K562 (cell line): Measurements from ENCODE around the gene EPHA2. TPM values are rescaled to one million over a fixed set of nuclear protein-coding genes. Genes with fewer than 3 reads are reported as not detected.

Experiments used
- ATAC-seq: fragments of 200-7000 bp; cut with Tn5 transposase; 3 replicates; pipeline ENCODE4 v1.9.1; 2020; ENCODE audit warnings: moderate library complexity
- BruUV-seq: library from RNA; stranded (reverse); fragments of 400-500 nt; replicated peaks from 2 replicates; lab custom pipeline; 2021; lab: Mats Ljungman, UMichigan
- CTCF ChIA-PET: fragments of 300-600 bp; formaldehyde crosslinking; extraction: SDS; loops from one replicate; lab custom pipeline; 2021; ENCODE audit warnings: low intra/inter-chr PET ratio; lab: Yijun Ruan, JAX
- POLR2A ChIA-PET: fragments of 300-600, 350-650 bp; sonication (Branson Sonifier 250); formaldehyde crosslinking; extraction: SDS; loops from one replicate; lab custom pipeline; 2021; ENCODE audit warnings: antibody characterized with exemption, inconsistent platforms; lab: Yijun Ruan, JAX
- DNase-seq, 4 experiments: peaks; one replicate each; pipeline versions ENCODE4 v3.0.0 to v3.0.0-alpha.2; 2011 to 2018; ENCODE audit warnings: low spot score in 3 of 4, mixed read lengths in 3 of 4; ENCODE audit errors: extremely low read depth in 1 of 4
- FAIRE-seq: peaks from 2 replicates; lab custom pipeline; 2011; peaks lifted over from hg19 to GRCh38; lab: Jason Lieb, UNC
- H2AFZ ChIP-seq: 2 replicates; pipeline ENCODE4 v1.6.0; 2011; ENCODE audit warnings: low read depth, low read length, control low read depth, inconsistent platforms
- H3K27ac ChIP-seq: fragments of 200-600 bp; 3 replicates; pipeline ENCODE4 v1.8.0; 2011; ENCODE audit warnings: low read depth, mild to moderate bottlenecking, control low read depth, inconsistent platforms, low read length, moderate library complexity, mixed read lengths; ENCODE audit errors: extremely low read depth
- H3K27me3 ChIP-seq, 2 experiments: fragments of 300-600 bp in 1 of 2; 2 replicates in 1 of 2; 3 replicates in 1 of 2; pipeline versions ENCODE4 v1.6.0 to v1.8.0; 2011; ENCODE audit warnings: inconsistent platforms in 2 of 2, low read length in 2 of 2, mild to moderate bottlenecking in 1 of 2, mixed read lengths in 1 of 2, moderate library complexity in 1 of 2; ENCODE audit not compliant: control insufficient read depth in 2 of 2, insufficient read depth in 2 of 2
- H3K36me3 ChIP-seq: fragments of 300-600 bp; 3 replicates; pipeline ENCODE4 v1.8.0; 2011; ENCODE audit warnings: mild to moderate bottlenecking, low read length, inconsistent platforms; ENCODE audit not compliant: control insufficient read depth, insufficient read depth
- H3K4me1 ChIP-seq, 2 experiments: fragments of 200-600 bp in 1 of 2; replicated peaks in 1 of 2; 2 replicates in 1 of 2; 3 replicates in 1 of 2; pipeline versions ENCODE4 v1.5.1 to v1.8.0; 2011; ENCODE audit warnings: inconsistent platforms in 2 of 2, low read length in 2 of 2, mild to moderate bottlenecking in 1 of 2, mixed read lengths in 1 of 2, moderate library complexity in 1 of 2; ENCODE audit not compliant: control insufficient read depth in 2 of 2, insufficient read depth in 2 of 2
- H3K4me2 ChIP-seq: 2 replicates; pipeline ENCODE4 v1.6.1; 2011; ENCODE audit warnings: low read length, control low read depth, inconsistent platforms, mixed read lengths; ENCODE audit not compliant: insufficient read depth
- H3K4me3 ChIP-seq: fragments of 200-600 bp; sonication (generic), shearing (Covaris generic); 2 replicates; pipeline ENCODE4 v1.5.1; 2016; ENCODE audit warnings: control low read depth, inconsistent platforms
- H3K79me2 ChIP-seq: fragments of 200-600 bp; 3 replicates; pipeline ENCODE4 v1.8.0; 2011; ENCODE audit warnings: low read length, inconsistent platforms; ENCODE audit not compliant: control insufficient read depth, insufficient read depth
- H3K9ac ChIP-seq, 2 experiments: 2 replicates each; pipeline versions ENCODE4 v1.6.0 to v1.6.1; 2011; ENCODE audit warnings: low read depth in 2 of 2, low read length in 2 of 2, control low read depth in 1 of 2, inconsistent platforms in 1 of 2, mild to moderate bottlenecking in 1 of 2, mixed read lengths in 1 of 2; ENCODE audit not compliant: insufficient read depth in 1 of 2
- H3K9me1 ChIP-seq: one replicate; pipeline ENCODE4 v1.6.0; 2011; ENCODE audit warnings: inconsistent platforms, mild to moderate bottlenecking, low read length, moderate library complexity; ENCODE audit not compliant: control insufficient read depth, insufficient read depth
- H3K9me3 ChIP-seq: replicated peaks from 2 replicates; pipeline ENCODE4 v1.5.1; 2011; ENCODE audit warnings: low read depth, low read length, inconsistent platforms; ENCODE audit not compliant: control insufficient read depth, insufficient read depth
- H4K20me1 ChIP-seq: replicated peaks from 2 replicates; pipeline ENCODE4 v1.6.1; 2011; ENCODE audit warnings: low read length, inconsistent platforms, mixed read lengths; ENCODE audit not compliant: control insufficient read depth, insufficient read depth
- CHD4 ChIP-seq: fragments of 200-600 bp; sonication (generic); IDR thresholded peaks from 3 replicates; pipeline ENCODE4 v1.6.1; 2012; ENCODE audit warnings: low read depth, mild to moderate bottlenecking, mixed read lengths, low read length, inconsistent platforms; ENCODE audit not compliant: insufficient read depth, insufficient replicate concordance, poor library complexity, severe bottlenecking
- E2F6 ChIP-seq, 2 experiments: IDR thresholded peaks; 2 replicates each; pipeline ENCODE4 v1.6.1; 2011; ENCODE audit warnings: borderline replicate concordance in 1 of 2, control low read depth in 1 of 2, low read depth in 1 of 2, low read length in 1 of 2, mild to moderate bottlenecking in 1 of 2, mixed read lengths in 1 of 2, moderate library complexity in 1 of 2; ENCODE audit not compliant: insufficient read depth in 1 of 2, insufficient read length in 1 of 2, poor library complexity in 1 of 2, severe bottlenecking in 1 of 2; ENCODE audit errors: extremely low read depth in 1 of 2
- FOXP4 ChIP-seq: sonication (generic); formaldehyde crosslinking; IDR thresholded peaks from 2 replicates; pipeline ENCODE4 v1.8.0; 2022; ENCODE audit warnings: mild to moderate bottlenecking, missing genetic modification reagents, borderline replicate concordance
- SPI1 ChIP-seq: IDR thresholded peaks from 2 replicates; pipeline ENCODE4 v1.6.1; 2011; ENCODE audit warnings: low read depth, low read length, control low read depth, borderline replicate concordance
- WGBS: fragments of 100-300 bp; shearing (Covaris generic); methylation state at CpG from one replicate; pipeline ENCODE4 v1.1.6; 2016; ENCODE audit warnings: low coverage, mixed read lengths; ENCODE audit not compliant: insufficient coverage; ENCODE audit errors: missing lambda C conversion rate; 5-methylcytosine and 5-hydroxymethylcytosine counted together
- in situ Hi-C: fragments of 300-500 bp; cut with MboI; formaldehyde crosslinking; loops from 4 replicates; pipeline ENCODE4 v1.15.0; 2018; ENCODE audit warnings: inconsistent platforms, mixed read lengths
- intact Hi-C: fragments of 100-400 bp; cut with micrococcal nuclease; formaldehyde crosslinking; loops from 2 replicates; pipeline ENCODE4 v1.14.2; 2022
- polyA plus RNA-seq, 8 experiments: library from polyadenylated mRNA; depleted of rRNA in 4 of 8; stranded (reverse) in 5 of 8; unstranded in 3 of 8; fragments of >200 nt; fragmentation: Nextera tagmentation in 2 of 8; fragmentation: Illumina TruSeq in 1 of 8; extraction: Ambion mirVana in 2 of 8; extraction: Trizol in 1 of 8; gene quantifications; 2 replicates each; pipeline versions ENCODE4 v1.2.1 to v1.2.3, GENCODE V29; 2011 to 2014; ENCODE audit warnings: inconsistent platforms in 1 of 8, missing spikeins in 1 of 8
- total RNA-seq, 7 experiments: library from RNA; depleted of rRNA in 6 of 7; stranded (reverse); fragments of >200 nt in 6 of 7; fragmentation: Illumina TruSeq in 2 of 7; extraction: Trizol in 2 of 7; gene quantifications; 2 replicates each; pipeline versions ENCODE4 v1.2.1 to v1.2.3, GENCODE V29; 2011 to 2021; ENCODE audit warnings: low replicate concordance in 1 of 7

EPHA2 gene
- total and polyA plus RNA-seq, 9 of the 15 experiments (the other 6 are each of a cell fraction or from before 2014, with no cell fraction given), result 0.04 to 0.40 (median 0.07) TPM; not detected in 4

DNA sequence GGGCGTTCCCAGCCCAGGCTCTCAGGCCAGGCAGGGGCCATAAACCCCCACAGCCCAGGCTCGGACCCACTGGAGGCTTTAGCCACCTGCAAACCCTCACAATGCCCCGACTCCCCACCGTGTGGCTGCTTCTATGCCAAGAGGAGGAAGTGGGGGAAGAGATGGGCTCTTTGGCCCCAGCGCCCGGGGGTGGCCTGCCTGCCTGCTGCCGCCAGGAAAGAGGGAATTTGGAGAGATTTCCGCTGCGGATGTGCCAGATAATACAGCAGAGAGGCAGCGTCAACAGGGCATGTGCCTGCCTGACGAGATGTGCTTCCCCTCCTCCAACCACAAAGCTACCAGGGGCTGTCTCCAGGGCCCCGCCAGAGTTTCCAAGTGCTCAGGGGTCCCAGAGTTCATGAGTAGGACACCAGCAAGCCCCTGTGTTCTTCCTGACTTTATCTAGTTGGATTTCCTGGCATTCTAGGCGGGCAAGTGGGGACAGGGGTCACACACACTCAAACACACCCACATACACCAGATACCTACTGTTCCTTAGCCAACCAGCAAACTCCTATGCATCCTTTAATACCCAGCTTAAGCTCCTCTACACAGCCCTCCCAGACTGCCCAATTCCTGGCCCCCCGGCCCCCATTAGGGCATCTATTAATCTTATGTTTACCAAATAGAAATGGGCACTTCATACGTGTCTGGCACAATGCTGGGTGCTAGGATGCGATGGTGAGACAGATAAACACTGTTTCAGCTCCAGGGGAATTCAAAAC is 14.1 kb downstream of the EPHA2 start:
- ATAC-seq (no peak), FAIRE-seq (no peak), DNase-seq (no peak)
- Histone ChIP-seq H3K4me3 (no peak overlapping the region), H2AFZ (peak overlapping the region; percentile 42; the same call in 1 of the 2 replicates), H3K79me2 (no peaks in the 10 kb centered on the region; the same call in 2 of the 3 replicates), H3K36me3 (no peaks in the 10 kb centered on the region), H4K20me1 (no peaks in the 10 kb centered on the region), H3K9me3 (no peaks in the 10 kb centered on the region), H3K4me2 (peak overlapping the region; percentile 4; the same call in 1 of the 2 replicates), H3K27me3 (no peaks in the 10 kb centered on the region), H3K4me1 (peaks cover 66 to 80% of the 10 kb centered on the region in 2 experiments), H3K27ac (peak overlapping the region; percentile 59; the same call in 1 of the 3 replicates), H3K9ac (peak overlapping the region; percentile 14 to 79; a peak in 3 of 4 replicates), H3K9me1 (no peaks in the 10 kb centered on the region)
- ChIA-PET POLR2A (interaction anchor here (1.0 to 2.2 kb wide), 3 partner anchors 15 to 23 kb away, joined by 4 to 9 read pairs (median 4); no protein-coding TSS in a partner anchor), CTCF (no interaction called here)
- BruUV-seq, result no TSS peak
- in situ Hi-C loops, result no loop called here
- intact Hi-C loops, result loop anchor here (5.0 kb wide), 1 partner anchor 36 kb away; no protein-coding TSS in a partner anchor
- WGBS, result 36% methylated on average over 16 of the region's 16 CpGs
- peak in 1 of 2 experiments; percentile 23 for TF ChIP-seq E2F6 (IDR thresholded peaks at IDR 0.05; ENCODE audit: borderline replicate concordance in 1 of 2, extremely low read depth in 1 of 2, insufficient read depth in 1 of 2, insufficient read length in 1 of 2, low read depth in 1 of 2, low read length in 1 of 2, poor library complexity in 1 of 2, severe bottlenecking in 1 of 2)
- no peak for TF ChIP-seq CHD4
- peak; percentile 31; the same call in 1 of the 2 replicates for TF ChIP-seq SPI1
- 0 out of 2 replicates have a peak, but pooled peaks have one; percentile 34 for TF ChIP-seq FOXP4 (CRISPR knock-in tag)
